T-helper 1 cell (primary cell): Measurements from ENCODE around the gene PARD3B.

Experiments used
- DNase-seq, 5 donors: peaks; one replicate each; pipeline ENCODE4 v3.0.0-alpha.2; 2012 to 2020

PARD3B gene

DNA sequence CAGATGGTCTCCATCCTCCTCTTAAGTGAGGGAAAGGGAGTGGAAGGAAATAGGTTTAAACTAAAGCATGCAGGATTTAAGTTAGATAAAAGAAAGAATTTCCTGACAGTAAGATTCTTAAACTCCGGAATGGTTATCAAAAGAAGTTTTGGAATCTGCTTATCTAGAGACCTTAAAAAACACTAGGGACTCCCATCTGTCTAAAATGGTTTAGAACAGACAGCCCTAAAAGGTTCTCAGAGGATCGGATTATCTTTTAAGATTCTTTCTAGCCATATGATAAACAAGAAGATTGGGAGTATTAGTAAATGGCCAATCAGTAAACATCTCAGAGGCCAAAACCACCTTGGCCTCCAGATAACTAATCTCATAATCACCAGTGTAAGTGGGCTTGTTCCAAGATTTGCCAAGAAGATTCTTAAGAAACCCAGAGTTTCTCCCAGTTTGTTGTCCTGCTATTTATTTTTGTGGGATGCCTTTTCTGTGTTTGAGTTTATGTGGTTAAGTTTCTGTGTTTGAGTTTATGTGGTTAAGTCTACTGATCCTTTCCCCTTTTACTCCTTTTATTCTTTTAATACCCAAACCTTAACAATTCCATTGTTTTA lies 822.2 kb downstream of the PARD3B start:
- DNase-seq, result no peak

DNA sequence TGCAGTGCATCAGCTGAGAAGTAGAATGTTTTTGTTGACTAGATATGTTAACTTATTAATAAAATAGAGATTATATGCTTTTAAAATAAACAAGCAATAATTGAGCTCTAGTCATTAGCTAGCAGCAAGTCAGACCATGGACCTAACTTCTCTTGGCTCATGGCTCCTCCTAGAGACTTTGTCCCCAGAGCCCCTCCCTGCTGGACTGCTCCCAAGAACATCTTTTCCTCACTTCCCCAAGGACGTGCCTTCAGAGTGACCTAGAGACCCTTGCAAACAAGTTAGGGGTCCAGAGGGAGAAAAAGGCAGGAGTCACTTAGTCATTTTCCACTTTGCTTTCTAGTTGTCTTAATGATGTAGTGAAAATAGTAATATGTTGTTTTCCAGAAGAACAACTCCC lies 824.5 kb downstream of the PARD3B start:
- DNase-seq, result no peak

DNA sequence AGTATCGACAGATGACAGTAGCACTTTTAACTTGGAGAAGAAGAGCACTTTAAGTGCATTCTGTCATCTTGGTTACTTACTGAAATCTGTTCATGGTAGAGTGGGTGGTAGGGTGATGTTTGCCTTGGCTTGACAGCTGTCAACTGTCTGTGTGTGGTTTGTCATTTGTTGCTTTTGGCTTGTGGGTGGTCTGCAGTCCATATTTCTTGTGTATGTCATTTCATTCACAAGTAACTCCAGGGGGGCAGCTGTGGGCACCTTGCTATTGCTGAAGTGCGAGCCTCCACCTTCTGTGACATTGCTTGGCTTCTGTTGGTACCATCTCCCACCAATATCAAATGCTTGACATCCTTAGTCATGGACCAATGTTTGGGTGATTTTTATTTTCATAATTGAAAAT lies 825.5 kb downstream of the PARD3B start:
- no peak for DNase-seq

- no peak for DNase-seq
These were observed 826.9 kb downstream of the PARD3B start for GRCh38 chr2:205372141-205372540.

DNA sequence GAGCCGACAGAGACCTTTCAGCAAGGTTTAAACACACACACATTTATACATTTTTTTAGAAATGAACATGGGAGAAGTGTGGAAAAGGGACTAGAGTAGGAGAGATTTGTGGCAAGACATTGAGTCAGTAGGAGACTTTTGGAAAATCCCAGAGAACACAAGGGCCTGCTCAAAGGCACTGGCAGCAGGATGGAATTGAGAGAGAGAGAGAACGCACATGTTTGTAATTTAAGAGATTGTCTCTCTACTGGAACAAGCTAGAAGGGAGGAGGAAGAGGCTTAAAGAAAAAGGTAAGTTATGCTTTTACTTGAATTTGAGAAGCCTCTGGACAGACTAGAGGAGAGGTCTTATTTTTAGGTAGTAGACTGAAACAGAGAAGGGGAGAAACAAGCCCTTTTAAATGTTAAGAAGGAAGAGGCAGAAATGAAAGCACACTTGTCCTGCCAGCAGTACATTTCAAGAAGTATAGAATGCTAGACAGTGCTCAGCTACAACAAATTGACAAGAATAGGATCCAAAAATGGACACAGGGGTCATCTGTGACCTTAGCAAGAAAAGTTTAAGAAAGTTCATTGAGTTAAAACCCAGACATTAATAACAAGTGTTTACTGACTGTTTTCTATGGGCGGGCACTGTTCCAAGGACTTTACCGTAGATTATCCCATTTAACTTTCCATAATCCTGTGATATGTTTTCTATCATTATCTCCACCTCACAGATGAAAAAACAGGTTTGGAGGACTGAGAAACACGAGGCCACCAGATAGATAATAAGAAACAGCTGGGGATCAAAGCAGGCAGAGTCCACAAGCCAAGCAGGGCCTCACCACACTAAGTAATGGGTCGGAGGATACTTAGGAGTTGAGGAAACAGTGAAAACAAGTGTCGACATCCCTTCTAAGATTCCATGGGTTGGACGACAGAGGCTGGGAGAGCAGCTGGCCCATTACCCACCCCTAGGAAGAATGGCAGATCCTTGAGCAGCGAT lies 830.5 kb downstream of the PARD3B start:
- DNase-seq, result no peak

GRCh38 chr2:205377324-205377723 lies 832.0 kb downstream of the PARD3B start:
- DNase-seq, result no peak

DNA sequence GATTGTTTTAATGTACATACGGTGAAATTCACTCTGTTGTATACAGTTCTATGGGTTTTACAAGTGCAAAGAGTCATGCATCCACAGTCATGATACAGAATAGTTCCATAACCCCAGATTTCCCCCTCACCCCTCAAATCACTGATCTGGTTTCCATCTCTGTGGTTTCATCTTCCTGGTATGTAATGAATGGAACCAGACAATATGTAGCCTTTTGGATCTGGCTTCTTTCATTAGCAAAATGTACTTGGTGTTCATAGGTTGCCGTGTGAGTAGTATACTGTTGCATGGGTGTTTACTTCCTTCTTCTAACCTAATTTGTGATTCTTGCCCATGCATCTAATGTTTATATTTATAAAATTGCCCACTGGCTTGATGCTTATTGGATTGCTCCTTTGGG lies 838.3 kb downstream of the PARD3B start:
- no peak for DNase-seq

GRCh38 chr2:205386109-205386508 lies 840.8 kb downstream of the PARD3B start:
- DNase-seq, result no peak

GRCh38 chr2:205387350-205388055 lies 842.2 kb downstream of the PARD3B start:
- no peak for DNase-seq

- no peak for DNase-seq
These were observed 845.6 kb downstream of the PARD3B start for GRCh38 chr2:205390866-205391265.

DNA sequence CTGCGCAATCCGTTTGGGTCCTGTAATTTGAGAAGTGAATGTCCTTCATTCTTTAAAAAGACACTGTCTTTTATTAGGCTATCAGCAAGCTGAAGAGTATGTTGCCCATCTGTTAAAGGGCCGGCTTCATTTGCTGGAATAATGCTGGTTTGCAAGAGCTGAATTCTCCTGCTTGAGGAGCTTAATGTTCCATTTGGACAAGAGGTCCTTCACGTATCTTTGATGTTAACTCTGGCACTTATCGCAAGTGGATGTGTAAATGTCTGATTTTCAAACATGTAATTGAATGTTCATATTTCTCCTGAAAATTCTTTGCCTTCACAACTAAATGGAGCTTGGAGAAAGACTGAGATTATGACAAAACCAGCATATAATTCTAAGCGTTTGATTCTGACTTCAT lies 856.2 kb downstream of the PARD3B start:
- no peak for DNase-seq

DNA sequence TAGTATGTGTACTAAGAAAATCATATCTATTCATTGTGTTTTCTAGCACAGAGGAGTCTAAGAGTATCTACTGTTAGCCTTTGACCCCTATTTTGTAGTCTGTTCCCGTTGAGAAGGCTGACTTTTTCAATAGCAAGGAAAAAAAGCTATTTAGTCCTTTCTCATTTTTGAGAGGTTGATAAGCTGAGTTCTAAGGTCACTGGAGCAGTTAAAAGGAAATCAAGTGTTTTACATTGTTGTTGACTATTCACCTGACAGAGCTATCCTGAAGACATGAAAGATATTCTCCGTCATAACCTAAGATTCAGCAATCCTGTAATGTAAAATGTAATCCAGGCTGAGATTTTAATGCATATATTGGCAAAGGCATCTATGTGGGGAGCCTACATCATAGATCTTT lies 856.7 kb downstream of the PARD3B start:
- no peak for DNase-seq

DNA sequence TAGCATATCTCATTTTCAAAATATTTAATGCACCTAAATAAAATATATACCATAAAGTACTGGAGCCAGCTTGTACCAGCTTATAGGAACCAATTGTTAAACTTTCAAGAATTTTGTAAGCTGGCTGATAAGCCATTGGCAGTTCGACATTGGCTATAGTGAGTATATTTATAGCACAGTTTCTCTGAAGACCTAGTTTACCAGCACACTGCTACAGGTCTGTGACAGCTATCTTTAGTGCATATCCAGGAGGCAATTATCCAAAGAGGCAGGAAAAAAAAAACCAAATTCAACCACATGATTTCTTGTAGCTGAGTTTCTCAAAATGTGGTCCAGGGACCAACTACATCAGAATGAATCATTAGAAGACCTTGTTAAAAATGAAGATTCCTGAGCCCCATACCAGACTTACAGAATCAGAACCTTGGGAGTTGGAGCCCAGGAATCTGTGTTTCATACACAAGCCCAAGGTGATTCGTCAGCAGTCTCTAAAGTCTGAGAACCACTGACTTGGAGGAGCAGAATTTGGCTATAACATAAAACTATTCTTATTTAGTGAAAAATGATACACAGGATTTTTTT lies 858.1 kb downstream of the PARD3B start:
- DNase-seq, result no peak

- DNase-seq, result no peak
These were observed 859.9 kb downstream of the PARD3B start for GRCh38 chr2:205405194-205405593.

- DNase-seq, result no peak
These were observed 860.5 kb downstream of the PARD3B start for GRCh38 chr2:205405752-205406151.

GRCh38 chr2:205407984-205408383 lies 862.7 kb downstream of the PARD3B start:
- no peak for DNase-seq

DNA sequence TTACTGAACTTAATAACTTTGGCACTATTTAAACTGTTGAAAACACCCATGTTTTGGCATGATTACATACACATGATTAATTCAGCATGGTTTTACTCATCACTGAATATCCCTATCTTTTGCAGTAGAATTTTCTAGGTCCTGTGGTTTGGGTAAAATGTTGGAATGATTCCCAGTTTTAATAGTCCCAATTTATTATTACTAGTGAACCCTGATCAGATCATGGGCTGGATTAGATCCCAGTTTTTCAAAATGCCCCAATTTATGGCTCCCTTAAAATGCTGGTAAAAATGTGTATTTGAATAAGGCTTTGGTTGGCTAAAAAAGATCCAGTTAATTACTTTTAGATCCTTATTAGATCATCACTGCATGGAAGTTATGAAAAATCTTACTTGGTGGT lies 863.4 kb downstream of the PARD3B start:
- DNase-seq, result no peak

DNA sequence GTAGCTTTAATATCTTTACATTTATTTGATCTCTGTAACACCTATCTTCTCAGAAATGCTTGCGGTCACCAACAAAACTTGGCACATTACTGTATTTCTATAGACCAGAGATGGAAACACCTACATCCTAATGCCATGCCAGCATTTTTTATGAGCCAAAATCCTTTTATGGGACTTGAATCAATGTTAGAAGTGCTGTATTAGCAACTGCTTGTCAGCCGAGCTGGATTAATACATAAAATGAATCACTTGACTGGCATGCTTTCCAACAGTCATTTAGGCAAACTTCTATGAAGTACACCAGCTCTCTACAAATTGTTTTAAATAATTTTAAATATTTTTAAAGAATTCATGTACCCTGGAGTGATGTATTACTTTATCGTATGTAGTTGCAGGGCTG lies 864.1 kb downstream of the PARD3B start:
- no peak for DNase-seq

GRCh38 chr2:205411558-205411957 lies 866.3 kb downstream of the PARD3B start:
- no peak for DNase-seq

DNA sequence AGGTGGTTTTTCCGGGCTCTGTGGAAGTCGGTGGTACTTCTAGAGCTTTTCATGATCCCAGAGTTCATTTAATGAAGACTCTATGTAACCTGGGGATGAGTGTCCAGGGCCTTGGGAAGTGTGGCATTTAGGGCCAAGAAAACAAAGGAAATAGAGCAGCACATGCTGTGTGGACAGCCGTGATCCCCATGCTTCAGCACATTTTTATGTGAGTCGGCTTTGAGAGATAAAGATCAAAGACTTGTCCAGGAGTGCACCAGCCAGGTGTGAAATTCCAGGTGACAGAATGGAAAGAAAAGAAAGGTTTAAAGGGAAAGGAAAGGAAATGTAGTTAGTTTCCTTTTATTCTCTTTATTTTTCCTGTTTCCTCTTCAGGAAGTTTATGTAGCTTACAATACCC lies 879.1 kb downstream of the PARD3B start:
- DNase-seq, result no peak

GRCh38 chr2:205425102-205425501 lies 879.8 kb downstream of the PARD3B start:
- no peak for DNase-seq

GRCh38 chr2:205427112-205427511 lies 881.8 kb downstream of the PARD3B start:
- DNase-seq, result no peak

DNA sequence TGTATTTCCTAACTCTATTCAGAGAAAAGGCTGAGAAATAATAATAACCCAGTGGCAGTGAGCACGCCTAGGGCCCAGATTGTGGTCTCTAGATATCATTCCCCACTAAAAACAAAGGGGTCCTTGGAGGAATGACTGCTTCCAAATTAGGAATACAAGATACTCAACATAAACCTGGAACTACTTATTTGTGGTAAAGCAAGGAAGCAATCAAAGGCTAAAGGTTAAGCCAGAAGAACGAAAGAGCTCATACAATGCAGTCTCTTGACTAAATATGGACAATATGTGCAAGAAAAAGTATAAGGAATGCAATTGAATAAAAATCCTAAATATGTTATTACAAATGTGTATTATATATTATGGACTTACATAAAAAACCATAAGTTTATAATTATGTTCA lies 883.5 kb downstream of the PARD3B start:
- DNase-seq, result no peak
